HEK293 (cell line): ENCODE data around the gene LMTK3.
"Not testable (repeated sequence)": the region's sequence is repeated elsewhere in the genome, so short reads cannot be mapped to it uniquely, and the experiment has no call there.

Experiments
- CTCF ChIA-PET: fragments of 350-600 bp; formaldehyde crosslinking; extraction: SDS; loops from one replicate; lab custom pipeline; 2021; ENCODE audit warnings: antibody characterized with exemption; lab: Yijun Ruan, JAX
- POLR2A ChIA-PET: fragments of 300-600 bp; formaldehyde crosslinking; extraction: SDS; loops from one replicate; lab custom pipeline; 2020; ENCODE audit warnings: antibody characterized with exemption, inconsistent platforms; lab: Yijun Ruan, JAX
- H3K27ac ChIP-seq: fragments of 200-500 bp; sonication (Bioruptor generic); 2 replicates; pipeline ENCODE4 v1.5.1; 2014; ENCODE audit warnings: low read depth, low read length, control low read depth, inconsistent platforms; ENCODE audit errors: extremely low read depth
- H3K36me3 ChIP-seq, 2 experiments: fragments of 200-500 bp in 1 of 2; sonication (Bioruptor generic) in 1 of 2; 1 replicate in 1 of 2; 2 replicates in 1 of 2; pipeline ENCODE4 v1.5.1; 2014 to 2017; ENCODE audit warnings: inconsistent platforms in 2 of 2, low read length in 2 of 2; ENCODE audit not compliant: control insufficient read depth in 2 of 2, insufficient read depth in 1 of 2
- H3K4me1 ChIP-seq: fragments of 200-500 bp; sonication (Bioruptor generic); 2 replicates; pipeline ENCODE4 v1.5.1; 2014; ENCODE audit warnings: mild to moderate bottlenecking, low read length, inconsistent platforms; ENCODE audit not compliant: control insufficient read depth, insufficient read depth
- H3K4me3 ChIP-seq: 2 replicates; pipeline ENCODE4 v1.5.1; 2011; ENCODE audit warnings: low read depth, mild to moderate bottlenecking, control low read depth, low read length, moderate library complexity
- H3K9me3 ChIP-seq: fragments of 200-500 bp; sonication (Bioruptor generic); 2 replicates; pipeline ENCODE4 v1.5.1; 2014; ENCODE audit warnings: low read depth, low read length, inconsistent platforms; ENCODE audit not compliant: control insufficient read depth, insufficient read depth
- FEZF1 ChIP-seq: fragments of 450-650 bp; formaldehyde crosslinking; IDR thresholded peaks from 2 replicates; pipeline ENCODE4 v1.5.1; 2016; ENCODE audit warnings: missing biosample characterization, missing genetic modification characterization
- MZF1 ChIP-seq: fragments of 450-650 bp; formaldehyde crosslinking; IDR thresholded peaks from 2 replicates; pipeline ENCODE4 v1.5.1; 2017; ENCODE audit warnings: missing biosample characterization, missing genetic modification characterization, borderline replicate concordance
- SP7 ChIP-seq: fragments of 450-650 bp; formaldehyde crosslinking; IDR thresholded peaks from 2 replicates; pipeline ENCODE4 v1.5.1; 2016; ENCODE audit warnings: missing biosample characterization, missing genetic modification characterization
- ZBTB21 ChIP-seq: fragments of 450-650 bp; formaldehyde crosslinking; IDR thresholded peaks from 2 replicates; pipeline ENCODE4 v1.5.1; 2017; ENCODE audit warnings: missing biosample characterization, missing genetic modification characterization
- ZNF112 ChIP-seq: fragments of 450-650 bp; formaldehyde crosslinking; IDR thresholded peaks from 2 replicates; pipeline ENCODE4 v1.5.0; 2017; ENCODE audit warnings: missing biosample characterization, missing genetic modification characterization
- ZNF121 ChIP-seq: fragments of 450-650 bp; formaldehyde crosslinking; IDR thresholded peaks from 2 replicates; pipeline ENCODE4 v1.5.1; 2016; ENCODE audit warnings: missing biosample characterization, missing genetic modification characterization
- ZNF24 ChIP-seq: fragments of 450-650 bp; formaldehyde crosslinking; IDR thresholded peaks from 2 replicates; pipeline ENCODE4 v1.5.1; 2016; ENCODE audit warnings: missing biosample characterization, missing genetic modification characterization
- ZNF366 ChIP-seq: fragments of 450-650 bp; formaldehyde crosslinking; conservative IDR thresholded peaks from 2 replicates; pipeline ENCODE4 v1.5.1; 2016; ENCODE audit warnings: missing biosample characterization, missing genetic modification characterization
- ZNF530 ChIP-seq: fragments of 450-650 bp; formaldehyde crosslinking; IDR thresholded peaks from 2 replicates; pipeline ENCODE4 v1.5.1; 2016; ENCODE audit warnings: low read depth, missing biosample characterization, missing genetic modification characterization
- ZNF658 ChIP-seq: fragments of 450-650 bp; formaldehyde crosslinking; IDR thresholded peaks from 2 replicates; pipeline ENCODE4; 2016; ENCODE audit warnings: missing biosample characterization, missing genetic modification characterization
- ZNF707 ChIP-seq: fragments of 450-650 bp; formaldehyde crosslinking; IDR thresholded peaks from 2 replicates; pipeline ENCODE4 v1.5.1; 2016; ENCODE audit warnings: missing biosample characterization, missing genetic modification characterization
- TF ChIP-seq, protein P1 (sequence below): fragments of 450-650 bp; formaldehyde crosslinking; IDR thresholded peaks from 2 replicates; pipeline ENCODE4 v1.5.1; 2017; ENCODE audit warnings: missing biosample characterization, missing genetic modification characterization
- TF ChIP-seq, protein P2 (sequence below): fragments of 450-650 bp; formaldehyde crosslinking; IDR thresholded peaks from 2 replicates; pipeline ENCODE4 v1.5.1; 2016; ENCODE audit warnings: missing biosample characterization, missing genetic modification characterization
- TF ChIP-seq, protein P3 (sequence below): fragments of 450-650 bp; formaldehyde crosslinking; IDR thresholded peaks from 2 replicates; pipeline ENCODE4 v1.5.1; 2017; ENCODE audit warnings: missing biosample characterization, mild to moderate bottlenecking, missing genetic modification characterization, moderate library complexity

Gene LMTK3

DNA sequence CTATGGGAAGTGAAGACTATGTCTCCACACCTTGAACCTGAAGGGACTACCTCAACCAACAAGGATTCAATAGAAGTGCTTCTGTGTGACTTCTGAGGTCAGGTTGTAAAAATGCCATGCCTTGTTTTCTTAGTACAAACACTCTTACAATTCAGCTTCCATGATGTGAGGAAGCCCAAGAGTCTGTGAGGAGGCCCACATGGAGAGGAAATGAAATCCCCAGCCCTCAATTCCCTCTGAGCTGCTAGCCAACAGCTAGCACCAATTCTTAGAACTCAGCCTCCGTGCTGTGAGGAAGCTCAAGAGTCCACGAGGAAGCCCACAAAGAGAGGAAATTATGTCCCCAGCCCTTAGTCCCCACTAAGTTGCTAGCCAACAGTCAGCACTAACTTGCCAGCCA, 12.6 kb upstream of the LMTK3 start:
- H3K36me3 ChIP-seq, result no peaks in the 10 kb centered on the region
- TF ChIP-seq, protein P1, sequence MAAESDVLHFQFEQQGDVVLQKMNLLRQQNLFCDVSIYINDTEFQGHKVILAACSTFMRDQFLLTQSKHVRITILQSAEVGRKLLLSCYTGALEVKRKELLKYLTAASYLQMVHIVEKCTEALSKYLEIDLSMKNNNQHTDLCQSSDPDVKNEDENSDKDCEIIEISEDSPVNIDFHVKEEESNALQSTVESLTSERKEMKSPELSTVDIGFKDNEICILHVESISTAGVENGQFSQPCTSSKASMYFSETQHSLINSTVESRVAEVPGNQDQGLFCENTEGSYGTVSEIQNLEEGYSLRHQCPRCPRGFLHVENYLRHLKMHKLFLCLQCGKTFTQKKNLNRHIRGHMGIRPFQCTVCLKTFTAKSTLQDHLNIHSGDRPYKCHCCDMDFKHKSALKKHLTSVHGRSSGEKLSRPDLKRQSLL (tag by site-specific recombination), result no peak
- TF ChIP-seq, protein P2, sequence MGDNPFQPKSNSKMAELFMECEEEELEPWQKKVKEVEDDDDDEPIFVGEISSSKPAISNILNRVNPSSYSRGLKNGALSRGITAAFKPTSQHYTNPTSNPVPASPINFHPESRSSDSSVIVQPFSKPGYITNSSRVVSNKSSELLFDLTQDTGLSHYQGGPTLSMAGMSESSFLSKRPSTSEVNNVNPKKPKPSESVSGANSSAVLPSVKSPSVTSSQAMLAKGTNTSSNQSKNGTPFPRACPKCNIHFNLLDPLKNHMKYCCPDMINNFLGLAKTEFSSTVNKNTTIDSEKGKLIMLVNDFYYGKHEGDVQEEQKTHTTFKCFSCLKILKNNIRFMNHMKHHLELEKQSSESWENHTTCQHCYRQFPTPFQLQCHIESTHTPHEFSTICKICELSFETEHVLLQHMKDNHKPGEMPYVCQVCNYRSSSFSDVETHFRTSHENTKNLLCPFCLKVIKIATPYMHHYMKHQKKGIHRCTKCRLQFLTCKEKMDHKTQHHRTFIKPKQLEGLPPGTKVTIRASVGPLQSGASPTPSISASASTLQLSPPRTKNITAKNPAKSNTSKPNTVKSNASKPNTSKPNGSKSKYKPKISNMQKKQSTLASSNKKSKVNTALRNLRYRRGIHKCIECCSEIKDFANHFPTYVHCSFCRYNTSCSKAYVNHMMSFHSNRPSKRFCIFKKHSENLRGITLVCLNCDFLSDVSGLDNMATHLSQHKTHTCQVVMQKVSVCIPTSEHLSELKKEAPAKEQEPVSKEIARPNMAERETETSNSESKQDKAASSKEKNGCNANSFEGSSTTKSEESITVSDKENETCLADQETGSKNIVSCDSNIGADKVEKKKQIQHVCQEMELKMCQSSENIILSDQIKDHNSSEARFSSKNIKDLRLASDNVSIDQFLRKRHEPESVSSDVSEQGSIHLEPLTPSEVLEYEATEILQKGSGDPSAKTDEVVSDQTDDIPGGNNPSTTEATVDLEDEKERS (tag by site-specific recombination), result peak; percentile 66; the same call in 1 of the 2 replicates
- ChIA-PET CTCF (interaction anchor here (0.8 to 1.2 kb wide), 2 partner anchors 64 to 247 kb away, joined by 3 read pairs; no protein-coding TSS in a partner anchor), POLR2A (interaction anchor here (0.6 to 1.6 kb wide), 3 partner anchors 10 to 60 kb away, joined by 3 to 7 read pairs (median 4); no protein-coding TSS in a partner anchor)
- H3K4me1 ChIP-seq, result no peaks in the 10 kb centered on the region
- H3K27ac ChIP-seq, result no peak overlapping the region
- H3K9me3 ChIP-seq, result peaks cover 4% of the 10 kb centered on the region
- no peak overlapping the region for H3K4me3 ChIP-seq

DNA sequence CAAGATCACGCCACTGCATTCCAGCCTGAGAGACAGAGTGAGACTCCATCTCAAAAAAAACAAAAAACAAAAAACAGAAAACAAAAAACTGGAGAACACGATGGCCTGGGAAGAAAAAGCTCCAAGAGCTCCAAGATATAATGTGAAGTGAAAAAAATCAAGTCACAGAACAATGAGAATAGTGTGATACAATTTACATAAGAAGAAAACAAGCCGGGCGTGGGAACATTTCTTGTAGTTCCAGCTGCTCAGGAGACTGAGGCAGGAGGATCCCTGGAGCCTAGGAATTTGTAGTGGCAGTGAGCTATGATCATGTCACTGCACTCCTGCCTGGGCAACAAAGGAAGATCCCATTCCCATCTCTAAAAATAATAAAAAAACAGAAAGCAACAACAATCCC, 8.5 kb upstream of the LMTK3 start:
- no peaks in the 10 kb centered on the region for H3K4me1 ChIP-seq
- no peaks in the 10 kb centered on the region for H3K36me3 ChIP-seq
- no peak overlapping the region for H3K27ac ChIP-seq
- H3K9me3 ChIP-seq, result peaks cover 4% of the 10 kb centered on the region
- ChIA-PET CTCF (interaction anchor here (1.9 kb wide), 1 partner anchor 64 kb away, joined by 5 read pairs; no protein-coding TSS in a partner anchor), POLR2A (no interaction called here)
- H3K4me3 ChIP-seq, result no peak overlapping the region
- no peak for TF ChIP-seq MZF1 (tag by site-specific recombination)
- no peak for TF ChIP-seq ZBTB21 (tag by site-specific recombination)
- TF ChIP-seq ZNF530 (tag by site-specific recombination), result no peak
- TF ChIP-seq ZNF707, result no peak
- 0 out of 2 replicates have a peak, but pooled peaks have one; percentile 19 for TF ChIP-seq ZNF366 (tag by site-specific recombination)
- no peak for TF ChIP-seq ZNF658 (tag by site-specific recombination)
- no peak for TF ChIP-seq ZNF112
- TF ChIP-seq, protein P3, sequence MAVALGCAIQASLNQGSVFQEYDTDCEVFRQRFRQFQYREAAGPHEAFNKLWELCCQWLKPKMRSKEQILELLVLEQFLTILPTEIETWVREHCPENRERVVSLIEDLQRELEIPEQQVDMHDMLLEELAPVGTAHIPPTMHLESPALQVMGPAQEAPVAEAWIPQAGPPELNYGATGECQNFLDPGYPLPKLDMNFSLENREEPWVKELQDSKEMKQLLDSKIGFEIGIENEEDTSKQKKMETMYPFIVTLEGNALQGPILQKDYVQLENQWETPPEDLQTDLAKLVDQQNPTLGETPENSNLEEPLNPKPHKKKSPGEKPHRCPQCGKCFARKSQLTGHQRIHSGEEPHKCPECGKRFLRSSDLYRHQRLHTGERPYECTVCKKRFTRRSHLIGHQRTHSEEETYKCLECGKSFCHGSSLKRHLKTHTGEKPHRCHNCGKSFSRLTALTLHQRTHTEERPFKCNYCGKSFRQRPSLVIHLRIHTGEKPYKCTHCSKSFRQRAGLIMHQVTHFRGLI, result no peak

DNA sequence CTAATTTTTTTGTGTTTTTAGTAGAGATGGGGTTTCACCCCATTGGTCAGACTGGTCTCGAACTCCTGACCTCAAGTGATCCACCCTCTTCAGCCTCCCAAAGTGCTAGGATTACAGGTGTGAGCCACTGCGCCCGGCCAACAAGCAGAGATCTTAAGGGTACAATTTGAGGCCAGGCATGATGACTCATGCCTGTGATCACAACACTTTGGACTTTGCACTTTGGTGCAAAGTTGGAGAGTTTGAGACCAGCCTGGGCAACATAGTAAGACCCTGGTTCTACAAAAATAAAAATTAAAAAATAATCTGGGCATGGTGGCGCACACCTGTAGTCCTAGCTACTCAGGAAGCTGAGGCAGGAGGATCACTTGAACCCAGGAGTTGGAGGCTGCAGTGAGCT, 7.8 kb upstream of the LMTK3 start:
- H3K36me3 ChIP-seq, POLR2A ChIA-PET: not testable (repeated sequence)
- TF ChIP-seq SP7, result peak; percentile 14; the same call in 1 of the 2 replicates
- TF ChIP-seq ZNF121 (tag by site-specific recombination), result peak; percentile 38; the same call in 1 of the 2 replicates
- TF ChIP-seq, all 188 proteins: peak for 2; not testable (repeated sequence) for 186
- CTCF ChIA-PET, result interaction anchor here (0.6 to 1.9 kb wide), 2 partner anchors 65 to 1273 kb away, joined by 3 to 5 read pairs; no protein-coding TSS in a partner anchor
- not testable (repeated sequence) for H3K9me3 ChIP-seq, H3K4me1 ChIP-seq, H3K27ac ChIP-seq, H3K4me3 ChIP-seq

DNA sequence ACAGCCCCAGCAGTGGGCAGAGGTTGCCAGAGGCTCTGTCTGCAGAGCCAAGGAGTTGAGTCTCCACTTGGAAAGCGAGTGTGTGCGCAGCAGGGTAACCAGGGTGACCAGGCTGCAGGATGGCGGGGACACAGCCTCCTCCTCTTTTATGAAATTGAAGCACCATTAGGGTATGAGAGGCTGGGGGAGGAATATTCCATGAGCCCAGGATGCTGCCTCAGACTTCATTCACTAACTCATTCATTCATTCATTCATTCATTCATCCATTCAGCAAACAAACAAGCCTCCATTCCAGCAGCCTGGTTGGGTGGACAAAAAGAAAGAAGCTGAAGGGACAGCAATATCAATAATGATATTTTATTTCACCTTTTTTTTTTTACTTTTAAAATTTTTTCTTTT, 6.6 kb upstream of the LMTK3 start:
- no peaks in the 10 kb centered on the region for H3K4me1 ChIP-seq
- H3K4me3 ChIP-seq, result no peak overlapping the region
- H3K9me3 ChIP-seq, result no peaks in the 10 kb centered on the region
- no peaks in the 10 kb centered on the region for H3K36me3 ChIP-seq
- ChIA-PET POLR2A (interaction anchor here (0.7 kb wide), 1 partner anchor 31 kb away, joined by 3 read pairs; no protein-coding TSS in a partner anchor), CTCF (interaction anchor here (1.3 kb wide), 1 partner anchor 66 kb away, joined by 8 read pairs; no protein-coding TSS in a partner anchor)
- no peak overlapping the region for H3K27ac ChIP-seq
- TF ChIP-seq FEZF1 (tag by site-specific recombination) (no peak), ZNF24 (tag by site-specific recombination) (peak; percentile 82)
